CD4-positive, alpha-beta T cell treated with Interferon gamma for 1 hour (primary cell): ENCODE results near the gene EPB41L4A.
"Not testable (repeated sequence)": the region's sequence is repeated elsewhere in the genome, so short reads cannot be mapped to it uniquely, and the experiment has no call there.

Experiments used
- DNase-seq: peaks from one replicate; pipeline ENCODE4 v3.0.0-alpha.2; 2020

EPB41L4A gene

GRCh38 chr5:112247960-112248359 is 171.1 kb downstream of the EPB41L4A start:
- no peak for DNase-seq

DNA sequence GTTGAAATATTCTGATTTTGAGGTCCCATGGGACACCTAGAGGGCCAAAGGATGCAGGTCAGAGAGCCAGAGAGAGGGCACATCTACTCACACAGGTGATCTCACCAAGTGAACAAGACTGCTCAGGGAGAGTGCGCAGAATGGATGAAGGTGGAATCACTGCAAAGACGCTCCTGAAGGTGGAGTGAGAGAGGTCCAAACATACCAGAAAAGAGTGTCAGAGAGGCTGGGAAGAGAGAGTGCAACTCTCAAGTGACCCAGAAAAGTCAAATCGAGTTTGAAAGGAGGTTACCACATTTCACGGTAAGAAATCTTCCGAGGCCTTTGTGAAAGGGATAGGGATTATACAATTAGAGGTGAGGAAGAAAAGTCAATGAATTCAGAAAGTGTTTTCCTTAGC is 173.4 kb downstream of the EPB41L4A start:
- DNase-seq: no peak

- no peak for DNase-seq
Observed at GRCh38 chr5:112239996-112240395, 179.1 kb downstream of the EPB41L4A start.

- no peak for DNase-seq
Observed at GRCh38 chr5:112238473-112238872, 180.6 kb downstream of the EPB41L4A start.

DNA sequence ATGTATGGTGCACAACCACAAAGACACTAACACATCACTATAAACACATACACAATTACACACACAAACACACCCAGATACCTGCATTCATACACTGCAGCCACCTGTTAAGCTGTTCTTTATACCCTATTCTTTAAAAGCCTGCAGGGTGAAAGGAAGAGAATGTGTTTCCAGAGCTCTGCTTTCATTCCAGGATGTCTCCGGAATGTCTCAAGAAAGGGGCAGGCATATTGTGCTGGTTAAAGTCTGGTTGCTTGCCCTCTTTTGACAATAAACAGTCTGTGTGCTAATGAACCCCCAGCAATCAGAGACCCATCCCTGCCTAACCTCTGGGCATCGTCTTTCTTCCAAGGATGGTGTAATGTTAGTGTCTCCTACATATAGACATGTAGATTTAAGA is 181.6 kb downstream of the EPB41L4A start:
- DNase-seq: no peak

GRCh38 chr5:112234000-112234399 is 185.1 kb downstream of the EPB41L4A start:
- no peak for DNase-seq

- no peak for DNase-seq
Observed at GRCh38 chr5:112232667-112233066, 186.4 kb downstream of the EPB41L4A start.

- DNase-seq: no peak
Observed at GRCh38 chr5:112230606-112231005, 188.5 kb downstream of the EPB41L4A start.

- DNase-seq: no peak
Observed at GRCh38 chr5:112228667-112229066, 190.4 kb downstream of the EPB41L4A start.

- DNase-seq: no peak
Observed at GRCh38 chr5:112227911-112228631, 191.0 kb downstream of the EPB41L4A start.

GRCh38 chr5:112226215-112226614 is 192.9 kb downstream of the EPB41L4A start:
- no peak for DNase-seq

GRCh38 chr5:112222997-112223396 is 196.1 kb downstream of the EPB41L4A start:
- not testable (repeated sequence) for DNase-seq

- no peak for DNase-seq
Observed at GRCh38 chr5:112221128-112221527, 197.9 kb downstream of the EPB41L4A start.

- no peak for DNase-seq
Observed at GRCh38 chr5:112219000-112219399, 200.1 kb downstream of the EPB41L4A start.

DNA sequence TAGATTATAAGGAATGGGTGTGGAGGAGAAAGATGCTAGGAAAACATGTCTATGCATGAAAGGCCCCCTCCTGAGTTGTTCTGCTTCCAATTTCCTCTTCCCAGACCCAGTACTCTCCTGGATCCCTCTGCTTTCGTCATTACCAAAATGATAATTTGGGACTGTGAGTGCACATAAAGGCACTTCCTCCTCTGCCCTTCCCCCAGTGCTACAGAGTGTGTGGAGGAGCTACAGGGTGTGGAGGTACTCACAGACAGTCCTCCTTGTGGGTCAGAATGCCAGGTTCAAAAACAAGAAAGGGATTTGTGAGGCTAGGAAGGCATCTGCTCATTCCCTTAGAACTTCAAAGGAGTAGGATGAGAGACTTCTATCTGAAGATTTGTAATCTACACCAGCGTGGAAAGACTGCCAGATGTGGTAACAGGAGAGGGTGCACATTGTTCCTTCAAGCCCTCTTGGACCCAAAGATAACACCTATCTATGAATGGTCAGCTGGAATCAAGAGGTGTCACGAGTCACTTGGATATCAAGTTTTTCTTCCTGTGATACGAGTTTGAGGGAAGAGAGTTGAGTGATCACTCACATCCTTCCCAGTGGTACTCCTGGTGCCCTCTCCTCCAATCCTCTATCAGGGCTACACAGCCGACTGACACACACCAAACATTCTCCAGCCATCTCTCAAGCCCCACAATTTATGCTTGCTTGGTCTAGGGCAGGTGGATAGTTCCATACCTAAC is 201.1 kb downstream of the EPB41L4A start:
- no peak for DNase-seq

DNA sequence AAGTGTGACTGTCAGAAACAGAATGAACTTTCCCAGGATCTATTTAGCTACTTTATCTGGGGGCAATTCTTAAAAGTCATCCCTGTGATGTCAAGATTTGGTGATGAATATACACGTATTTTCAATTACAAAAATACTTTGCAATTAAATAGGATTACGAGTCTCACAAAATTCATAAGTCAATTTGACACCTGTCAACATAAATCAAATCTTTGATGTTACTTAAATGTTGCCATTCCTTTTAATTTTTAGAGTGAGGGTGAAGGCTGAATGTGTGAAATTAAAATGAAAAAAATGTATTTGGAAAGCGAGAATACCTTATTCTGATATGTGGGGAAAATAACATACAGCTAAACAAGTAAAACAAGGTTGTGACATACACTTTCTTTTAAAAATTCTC is 202.9 kb downstream of the EPB41L4A start:
- no peak for DNase-seq

GRCh38 chr5:112210430-112211005 is 208.6 kb downstream of the EPB41L4A start:
- no peak for DNase-seq

DNA sequence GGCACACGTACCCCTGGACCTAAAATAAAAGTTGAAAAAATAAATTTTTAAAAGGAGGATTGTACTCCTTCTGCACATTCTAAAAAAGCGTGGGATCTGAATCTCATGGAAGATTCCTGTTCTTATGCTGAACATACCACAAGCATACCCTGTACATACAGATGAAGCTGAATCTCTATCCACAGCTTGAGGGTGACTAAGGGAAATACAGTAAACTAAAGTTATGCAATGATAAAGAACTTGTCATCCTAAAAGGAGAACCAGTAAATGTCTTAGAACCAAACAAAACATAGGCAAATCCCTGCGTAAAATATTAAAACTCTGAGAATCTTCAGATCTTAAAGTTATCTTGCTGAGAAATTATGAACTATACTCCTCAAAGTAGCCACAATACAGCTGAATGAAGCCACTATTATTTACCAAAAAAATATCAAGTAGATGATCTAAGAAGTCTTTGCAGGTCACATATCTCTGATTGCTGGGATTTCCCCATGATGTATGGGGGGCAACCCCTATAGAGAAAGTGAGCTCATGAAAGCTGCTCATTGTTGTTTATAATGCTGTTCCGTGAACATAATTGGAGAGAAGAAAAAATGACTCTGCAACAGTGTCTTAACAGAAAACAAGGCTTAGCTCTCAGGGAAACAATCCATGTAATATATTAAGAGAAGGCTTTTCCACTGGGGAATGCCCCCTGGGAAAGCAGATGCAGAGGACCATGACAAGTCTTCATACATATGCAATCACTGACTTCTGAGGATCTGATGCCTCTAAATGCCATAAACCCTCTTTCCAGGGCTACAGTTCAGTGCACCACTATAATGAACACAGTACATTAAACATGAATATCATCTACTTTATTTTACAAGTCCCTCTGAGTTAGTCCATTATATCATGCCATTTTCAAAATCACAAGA is 210.1 kb downstream of the EPB41L4A start:
- no peak for DNase-seq

DNA sequence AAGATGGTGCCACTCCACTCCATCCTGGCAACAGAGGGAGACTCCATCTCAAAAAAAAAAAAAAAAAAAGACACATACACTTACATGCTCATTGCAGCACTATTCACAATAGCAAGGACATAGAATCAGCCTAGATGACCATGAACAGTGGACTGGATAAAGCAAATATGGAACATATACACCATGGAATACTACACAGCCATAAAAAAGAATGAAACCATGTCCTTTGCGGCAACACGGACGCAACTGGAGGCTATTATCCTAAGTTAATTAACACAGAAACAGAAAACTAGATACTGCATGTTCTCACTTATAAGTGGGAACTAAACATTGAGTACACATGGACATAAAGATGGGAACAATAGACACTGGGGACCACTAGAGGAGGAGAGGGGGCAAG is 210.9 kb downstream of the EPB41L4A start:
- DNase-seq: not testable (repeated sequence)

- DNase-seq: no peak
Observed at GRCh38 chr5:112205846-112206245, 213.2 kb downstream of the EPB41L4A start.

GRCh38 chr5:112203229-112203628 is 215.8 kb downstream of the EPB41L4A start:
- DNase-seq: no peak

DNA sequence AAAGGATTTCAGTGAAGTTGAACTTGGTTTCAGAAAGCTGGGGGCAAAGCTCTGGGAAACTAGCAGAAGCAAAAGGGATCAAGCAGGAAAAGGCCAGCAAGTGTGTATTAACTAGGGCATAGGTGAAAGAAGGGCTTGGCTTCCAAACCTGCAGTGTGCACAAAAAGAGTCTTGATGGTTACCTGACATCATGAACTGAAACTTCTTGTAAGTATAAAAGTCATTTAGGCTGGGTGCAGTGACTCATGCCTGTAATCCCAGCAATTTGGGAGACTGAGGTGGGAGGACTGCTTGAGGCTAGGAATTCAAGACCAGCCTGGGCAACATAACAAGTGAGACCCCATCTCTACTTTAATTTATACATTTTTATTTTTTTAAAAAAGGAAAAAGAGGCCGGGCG is 216.4 kb downstream of the EPB41L4A start:
- no peak for DNase-seq

DNA sequence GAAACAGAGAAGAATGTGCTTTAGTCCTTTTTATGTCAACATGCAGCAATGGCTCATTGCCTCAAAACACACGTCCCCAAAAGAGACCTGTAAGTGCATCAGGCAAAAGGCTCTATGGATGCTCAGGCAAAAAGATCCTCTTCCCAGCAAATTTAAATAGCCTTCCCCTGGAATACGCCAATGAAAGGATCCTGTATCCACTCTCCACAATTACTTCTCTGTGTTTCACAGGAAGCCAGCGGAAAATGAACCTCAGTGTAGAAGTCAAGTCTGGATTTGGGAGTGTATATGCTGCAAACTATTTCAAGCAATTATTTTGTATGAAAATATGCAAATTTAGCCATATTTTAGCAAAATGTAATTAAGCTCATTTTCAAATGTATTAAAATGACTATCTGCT is 217.9 kb downstream of the EPB41L4A start:
- DNase-seq: no peak
